ENCODE data around the gene LCN2. TPM values are rescaled to one million over a fixed set of nuclear protein-coding genes. Genes with fewer than 3 reads are reported as not detected.

The LCN2 gene
- total RNA-seq, 1 donor from 2014 or later = not detected

GRCh38 chr9:128166169-128166568 lies 16.9 kb downstream of the LCN2 start:
- DNase-seq (ENCODE audit: low read depth in 2 of 2) = no peak

- no peak for DNase-seq (ENCODE audit: low read depth in 2 of 2)
Measured at GRCh38 chr9:128167209-128167608, 18.0 kb downstream of the LCN2 start.

- no peak for DNase-seq (ENCODE audit: low read depth in 2 of 2)
Measured at GRCh38 chr9:128168731-128169308, 19.6 kb downstream of the LCN2 start.

- DNase-seq (ENCODE audit: low read depth in 2 of 2) = no peak
Measured at GRCh38 chr9:128169492-128169891, 20.2 kb downstream of the LCN2 start.

GRCh38 chr9:128169925-128170324 lies 20.7 kb downstream of the LCN2 start:
- DNase-seq (ENCODE audit: low read depth in 2 of 2) = no peak

- DNase-seq (ENCODE audit: low read depth in 2 of 2) = no peak
Measured at GRCh38 chr9:128174062-128174461, 24.8 kb downstream of the LCN2 start.

- DNase-seq (ENCODE audit: low read depth in 2 of 2) = no peak
Measured at GRCh38 chr9:128175102-128175563, 25.9 kb downstream of the LCN2 start.

GRCh38 chr9:128175726-128176125 lies 26.5 kb downstream of the LCN2 start:
- no peak for DNase-seq (ENCODE audit: low read depth in 2 of 2)

- no peak for DNase-seq (ENCODE audit: low read depth in 2 of 2)
Measured at GRCh38 chr9:128178806-128179431, 29.7 kb downstream of the LCN2 start.

GRCh38 chr9:128180001-128180400 lies 30.7 kb downstream of the LCN2 start:
- DNase-seq (ENCODE audit: low read depth in 2 of 2) = no peak

GRCh38 chr9:128180447-128180846 lies 31.2 kb downstream of the LCN2 start:
- DNase-seq (ENCODE audit: low read depth in 2 of 2) = no peak

GRCh38 chr9:128181480-128181879 lies 32.2 kb downstream of the LCN2 start:
- peak in 1 of 2 donors; percentile 39 for DNase-seq (ENCODE audit: low read depth in 2 of 2)

GRCh38 chr9:128182893-128183588 lies 33.8 kb downstream of the LCN2 start:
- no peak for DNase-seq (ENCODE audit: low read depth in 2 of 2)

GRCh38 chr9:128185979-128186965 lies 37.0 kb downstream of the LCN2 start:
- DNase-seq (ENCODE audit: low read depth in 2 of 2) = no peak

- no peak for DNase-seq (ENCODE audit: low read depth in 2 of 2)
Measured at GRCh38 chr9:128187361-128187760, 38.1 kb downstream of the LCN2 start.

GRCh38 chr9:128188209-128188608 lies 39.0 kb downstream of the LCN2 start:
- peak in 1 of 2 donors; percentile 9 for DNase-seq (ENCODE audit: low read depth in 2 of 2)

- DNase-seq (ENCODE audit: low read depth in 2 of 2) = no peak
Measured at GRCh38 chr9:128190013-128190412, 40.8 kb downstream of the LCN2 start.

GRCh38 chr9:128190516-128191405 lies 41.5 kb downstream of the LCN2 start:
- no peak for DNase-seq (ENCODE audit: low read depth in 2 of 2)

GRCh38 chr9:128191406-128192046 lies 42.3 kb downstream of the LCN2 start, which contains the start of gene CIZ1:
CIZ1 (minus strand) TSS chr9:128191572; CDS start chr9:128190857, 715 bp downstream.
- DNase-seq (ENCODE audit: low read depth in 2 of 2) = peak; percentile 43 to 87

Measured in dermis microvascular lymphatic vessel endothelial cell (primary cell).